Osteocyte (in vitro differentiated cells): ENCODE data around the gene ACAD9. TPM values are rescaled to one million over a fixed set of nuclear protein-coding genes. Genes with fewer than 3 reads are reported as not detected.

Experiments
- DNase-seq: peaks from one replicate; pipeline ENCODE4 v3.0.0; 2021; ENCODE audit warnings: mixed read lengths; ENCODE audit not compliant: unreplicated experiment; ENCODE audit errors: extremely low spot score
- H3K27ac Mint-ChIP-seq: one replicate; pipeline ENCODE4 v1.8.0; 2021; ENCODE audit warnings: mild to moderate bottlenecking, mixed read lengths; ENCODE audit not compliant: unreplicated experiment
- H3K27me3 Mint-ChIP-seq: one replicate; pipeline ENCODE4 v1.8.0; 2021; ENCODE audit warnings: mixed read lengths; ENCODE audit not compliant: unreplicated experiment
- H3K36me3 Mint-ChIP-seq: one replicate; pipeline ENCODE4 v1.8.0; 2021; ENCODE audit warnings: mixed read lengths; ENCODE audit not compliant: unreplicated experiment
- H3K4me1 Mint-ChIP-seq: one replicate; pipeline ENCODE4 v1.8.0; 2021; ENCODE audit warnings: mixed read lengths; ENCODE audit not compliant: unreplicated experiment
- H3K4me3 Mint-ChIP-seq: one replicate; pipeline ENCODE4 v1.8.0; 2021; ENCODE audit warnings: mild to moderate bottlenecking, moderate library complexity, mixed read lengths; ENCODE audit not compliant: unreplicated experiment
- H3K9me3 Mint-ChIP-seq: one replicate; pipeline ENCODE4 v1.8.0; 2021; ENCODE audit warnings: mixed read lengths; ENCODE audit not compliant: unreplicated experiment
- total RNA-seq: library from RNA; stranded (reverse); gene quantifications from 2 replicates; pipeline ENCODE4 v1.2.1, GENCODE V29; 2021
- TF ChIP-seq, protein P1 (sequence below): fragments of 200-600 bp; sonication (generic); IDR thresholded peaks from 2 replicates; pipeline ENCODE4 v1.5.0; 2021; ENCODE audit warnings: antibody characterized with exemption, mild to moderate bottlenecking, moderate library complexity

Gene ACAD9
- total RNA-seq, 1 donor from 2014 or later = 45.4 TPM

DNA sequence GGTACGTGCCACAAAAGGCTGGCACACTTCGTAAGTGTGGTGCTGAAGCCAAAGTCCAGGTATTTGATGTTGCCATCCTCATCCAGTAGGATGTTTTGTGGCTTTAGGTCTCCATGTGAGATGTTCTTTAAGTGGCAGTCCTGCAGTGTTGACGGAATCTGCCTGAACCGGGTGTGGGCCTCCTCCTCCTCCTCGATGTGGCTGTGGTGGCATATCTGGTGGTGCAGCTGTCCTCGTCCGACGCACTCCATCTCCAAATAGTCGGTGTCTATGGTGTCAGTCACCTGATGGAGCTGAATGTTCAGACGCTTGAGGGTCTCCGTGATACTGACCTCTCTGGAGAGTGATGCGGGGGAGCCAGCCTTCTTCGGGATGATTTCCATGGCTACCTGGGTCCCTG lies 30.5 kb upstream of the ACAD9 start:
- H3K27ac Mint-ChIP-seq = no peak overlapping the region
- TF ChIP-seq, protein P1, sequence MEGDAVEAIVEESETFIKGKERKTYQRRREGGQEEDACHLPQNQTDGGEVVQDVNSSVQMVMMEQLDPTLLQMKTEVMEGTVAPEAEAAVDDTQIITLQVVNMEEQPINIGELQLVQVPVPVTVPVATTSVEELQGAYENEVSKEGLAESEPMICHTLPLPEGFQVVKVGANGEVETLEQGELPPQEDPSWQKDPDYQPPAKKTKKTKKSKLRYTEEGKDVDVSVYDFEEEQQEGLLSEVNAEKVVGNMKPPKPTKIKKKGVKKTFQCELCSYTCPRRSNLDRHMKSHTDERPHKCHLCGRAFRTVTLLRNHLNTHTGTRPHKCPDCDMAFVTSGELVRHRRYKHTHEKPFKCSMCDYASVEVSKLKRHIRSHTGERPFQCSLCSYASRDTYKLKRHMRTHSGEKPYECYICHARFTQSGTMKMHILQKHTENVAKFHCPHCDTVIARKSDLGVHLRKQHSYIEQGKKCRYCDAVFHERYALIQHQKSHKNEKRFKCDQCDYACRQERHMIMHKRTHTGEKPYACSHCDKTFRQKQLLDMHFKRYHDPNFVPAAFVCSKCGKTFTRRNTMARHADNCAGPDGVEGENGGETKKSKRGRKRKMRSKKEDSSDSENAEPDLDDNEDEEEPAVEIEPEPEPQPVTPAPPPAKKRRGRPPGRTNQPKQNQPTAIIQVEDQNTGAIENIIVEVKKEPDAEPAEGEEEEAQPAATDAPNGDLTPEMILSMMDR = no peak
- no peak overlapping the region for H3K4me3 Mint-ChIP-seq
- H3K36me3 Mint-ChIP-seq = no peaks in the 10 kb centered on the region
- DNase-seq = no peak
- H3K9me3 Mint-ChIP-seq = no peaks in the 10 kb centered on the region
- H3K27me3 Mint-ChIP-seq = no peaks in the 10 kb centered on the region
- H3K4me1 Mint-ChIP-seq = peaks cover 22% of the 10 kb centered on the region

GRCh38 chr3:128849911-128850455 lies 29.4 kb upstream of the ACAD9 start:
- H3K4me3 Mint-ChIP-seq = no peak overlapping the region
- H3K9me3 Mint-ChIP-seq = peaks cover 2% of the 10 kb centered on the region
- no peaks in the 10 kb centered on the region for H3K27me3 Mint-ChIP-seq
- DNase-seq = no peak
- no peak overlapping the region for H3K27ac Mint-ChIP-seq
- no peaks in the 10 kb centered on the region for H3K36me3 Mint-ChIP-seq
- H3K4me1 Mint-ChIP-seq = peaks cover 21% of the 10 kb centered on the region
- TF ChIP-seq, protein P1 = peak; percentile 46

- no peak overlapping the region for H3K27ac Mint-ChIP-seq
These were observed 28.9 kb upstream of the ACAD9 start for GRCh38 chr3:128850544-128850943.

DNA sequence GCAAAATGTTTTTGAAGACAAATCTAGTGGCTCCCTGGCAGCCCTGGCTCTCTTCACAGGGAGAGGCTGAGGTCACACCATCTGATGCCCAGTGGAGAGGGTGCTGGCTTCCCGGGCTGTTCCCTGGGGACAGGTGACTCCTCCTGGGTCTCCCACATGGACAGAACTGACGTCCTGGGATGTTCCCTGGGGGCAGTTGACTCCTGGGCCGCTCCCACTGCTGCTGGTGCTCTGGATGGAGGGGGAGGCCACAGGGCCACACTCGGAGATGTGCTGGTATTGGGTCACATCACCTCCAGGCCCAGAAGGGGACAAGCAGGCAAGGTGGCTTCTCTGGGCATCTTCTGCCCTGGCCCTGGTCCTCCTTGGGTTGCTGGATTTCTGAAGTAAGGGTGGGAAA lies 27.8 kb upstream of the ACAD9 start:
- H3K27me3 Mint-ChIP-seq = no peaks in the 10 kb centered on the region
- no peak for DNase-seq
- no peaks in the 10 kb centered on the region for H3K36me3 Mint-ChIP-seq
- H3K9me3 Mint-ChIP-seq = peaks cover 9% of the 10 kb centered on the region
- no peak overlapping the region for H3K27ac Mint-ChIP-seq
- H3K4me3 Mint-ChIP-seq = no peak overlapping the region
- H3K4me1 Mint-ChIP-seq = peaks cover 10% of the 10 kb centered on the region
- TF ChIP-seq, protein P1 = no peak

More at GRCh38 chr3:128850544-128850943, 28.9 kb upstream of the ACAD9 start:
- TF ChIP-seq, protein P1 = no peak
- no peak for DNase-seq
- H3K4me3 Mint-ChIP-seq = no peak overlapping the region
- peaks cover 15% of the 10 kb centered on the region for H3K4me1 Mint-ChIP-seq
- no peaks in the 10 kb centered on the region for H3K27me3 Mint-ChIP-seq
- H3K36me3 Mint-ChIP-seq = no peaks in the 10 kb centered on the region
- H3K9me3 Mint-ChIP-seq = peaks cover 8% of the 10 kb centered on the region

DNA sequence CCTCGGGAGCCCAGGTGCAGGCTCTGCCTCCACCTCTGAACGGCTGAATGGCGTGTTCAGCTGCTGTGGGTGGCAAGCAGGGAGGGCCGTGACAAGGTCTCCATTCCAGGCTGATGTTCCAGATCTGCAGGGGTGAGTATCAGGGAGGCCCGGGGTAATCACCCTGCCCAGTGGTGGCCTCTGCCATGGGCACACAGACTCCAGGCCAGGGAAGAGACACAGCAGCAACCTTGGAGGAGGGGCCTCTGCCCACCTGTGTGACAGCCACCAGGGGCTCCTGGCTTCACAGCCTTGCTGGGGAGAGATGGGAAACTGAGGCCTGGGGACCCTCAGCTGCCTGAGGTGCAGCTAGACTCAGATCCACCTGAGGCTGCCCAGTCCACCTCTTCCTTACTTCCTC lies 25.6 kb upstream of the ACAD9 start:
- no peak overlapping the region for H3K27ac Mint-ChIP-seq
- H3K27me3 Mint-ChIP-seq = no peaks in the 10 kb centered on the region
- no peak for DNase-seq
- H3K9me3 Mint-ChIP-seq = peaks cover 20% of the 10 kb centered on the region
- no peak overlapping the region for H3K4me3 Mint-ChIP-seq
- H3K4me1 Mint-ChIP-seq = peaks cover 10% of the 10 kb centered on the region
- TF ChIP-seq, protein P1 = no peak
- H3K36me3 Mint-ChIP-seq = peaks cover 1% of the 10 kb centered on the region
